GM06990 (cell line): ENCODE results near the gene MAPK1.
"Not testable (repeated sequence)": the region's sequence is repeated elsewhere in the genome, so short reads cannot be mapped to it uniquely, and the experiment has no call there.

Experiments used
- DNase-seq: peaks from one replicate; pipeline ENCODE4 v3.0.0-alpha.2; 2011; ENCODE audit not compliant: insufficient read length; ENCODE audit errors: extremely low read depth
- H3K27me3 ChIP-seq: replicated peaks from 2 replicates; pipeline ENCODE4 v1.6.0; 2011; ENCODE audit warnings: low read length; ENCODE audit not compliant: control insufficient read depth, insufficient read depth
- H3K36me3 ChIP-seq: 2 replicates; pipeline ENCODE4 v1.5.1; 2011; ENCODE audit warnings: low read length; ENCODE audit not compliant: control insufficient read depth, insufficient read depth
- H3K4me3 ChIP-seq: replicated peaks from 2 replicates; pipeline ENCODE4 v1.5.1; 2011; ENCODE audit warnings: low read depth, mild to moderate bottlenecking, control low read depth, low read length
- CTCF ChIP-seq: IDR thresholded peaks from 2 replicates; pipeline ENCODE4 v1.5.1; 2011; ENCODE audit warnings: low read length, control low read depth, mild to moderate bottlenecking, inconsistent platforms; ENCODE audit not compliant: insufficient read depth, poor library complexity, severe bottlenecking

The MAPK1 gene

GRCh38 chr22:21811982-21812381, 55.5 kb downstream of the MAPK1 start:
- no peak for TF ChIP-seq CTCF
- no peak overlapping the region for H3K4me3 ChIP-seq
- DNase-seq: no peak
- no peaks in the 10 kb centered on the region for H3K27me3 ChIP-seq
- no peaks in the 10 kb centered on the region for H3K36me3 ChIP-seq

GRCh38 chr22:21807544-21808529, 59.6 kb downstream of the MAPK1 start:
- TF ChIP-seq CTCF: no peak
- Histone ChIP-seq H3K27me3 (no peaks in the 10 kb centered on the region), H3K36me3 (peaks cover 2% of the 10 kb centered on the region; the same call in 1 of the 2 replicates), H3K4me3 (no peak overlapping the region)
- DNase-seq: no peak

- DNase-seq, H3K4me3 ChIP-seq, H3K36me3 ChIP-seq, H3K27me3 ChIP-seq: not testable (repeated sequence)
Observed at GRCh38 chr22:21805325-21805724, 62.1 kb downstream of the MAPK1 start.

GRCh38 chr22:21803811-21804249, 63.6 kb downstream of the MAPK1 start:
- no peak for TF ChIP-seq CTCF
- no peak overlapping the region for H3K4me3 ChIP-seq
- H3K27me3 ChIP-seq: no peaks in the 10 kb centered on the region
- DNase-seq: no peak
- H3K36me3 ChIP-seq: peaks cover 4% of the 10 kb centered on the region

GRCh38 chr22:21802673-21803072, 64.8 kb downstream of the MAPK1 start:
- Histone ChIP-seq H3K27me3 (no peaks in the 10 kb centered on the region), H3K36me3 (peaks cover 8% of the 10 kb centered on the region), H3K4me3 (no peak overlapping the region)
- TF ChIP-seq CTCF: no peak
- no peak for DNase-seq

GRCh38 chr22:21802056-21802455, 65.4 kb downstream of the MAPK1 start:
- DNase-seq: no peak
- Histone ChIP-seq H3K27me3 (no peaks in the 10 kb centered on the region), H3K4me3 (no peak overlapping the region), H3K36me3 (peaks cover 8% of the 10 kb centered on the region)
- no peak for TF ChIP-seq CTCF

- not testable (repeated sequence) for H3K4me3 ChIP-seq, H3K36me3 ChIP-seq, DNase-seq
Observed at GRCh38 chr22:21801304-21801644, 66.2 kb downstream of the MAPK1 start.

More at GRCh38 chr22:21801304-21801644, 66.2 kb downstream of the MAPK1 start:
- H3K27me3 ChIP-seq: not testable (repeated sequence)
